ENCODE measurements around the gene KIAA1671. TPM values are rescaled to one million over a fixed set of nuclear protein-coding genes. Genes with fewer than 3 reads are reported as not detected.

The KIAA1671 gene
- total and polyA plus RNA-seq, 2 of the 4 experiments (the other 2 are of a cell fraction), result 0.02 TPM; not detected in 1

DNA sequence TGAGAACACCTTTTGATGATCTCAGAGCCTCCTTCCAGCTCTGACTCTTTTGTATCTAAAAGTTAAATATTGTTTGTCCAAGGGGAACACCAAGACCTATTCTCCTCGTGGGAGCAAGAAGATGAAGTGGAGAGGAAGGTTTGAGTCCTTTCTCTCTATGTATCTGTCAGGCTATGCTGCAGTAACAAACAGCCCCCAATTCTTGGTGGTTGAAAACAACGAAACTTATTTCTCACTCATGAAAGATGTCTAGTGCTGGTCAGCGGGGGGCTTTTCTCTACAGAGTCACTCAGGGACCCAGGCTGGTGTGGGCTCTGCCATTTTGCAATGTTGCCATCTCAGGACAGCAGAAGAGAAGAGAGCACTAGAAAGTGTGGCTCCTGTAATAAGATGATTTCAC is 260.7 kb downstream of the KIAA1671 start:
- H3K56ac ChIP-seq (ENCODE audit: extremely low read depth, insufficient read depth, low read length), result no peak overlapping the region
- ChIA-PET POLR2A (ENCODE audit: unreplicated experiment) (no interaction called here), CTCF (no interaction called here)
- H3K4me3 ChIP-seq (ENCODE audit: insufficient read depth, low read depth, low read length), result no peak overlapping the region
- H3K9me1 ChIP-seq (ENCODE audit: insufficient read depth, low read length), result no peaks in the 10 kb centered on the region
- in situ Hi-C loops (cut with MboI; ENCODE audit: low sequenced_read_pairs) (no loop called here), dilution Hi-C loops (cut with HindIII; ENCODE audit: low sequenced_read_pairs, unreplicated experiment) (no loop called here), intact Hi-C loops (cut with micrococcal nuclease) (no loop called here)
- no peak overlapping the region for H3K18ac ChIP-seq (ENCODE audit: low read depth, low read length)
- no peak overlapping the region for H4K91ac ChIP-seq (ENCODE audit: insufficient read depth, low read depth, low read length)
- no peak overlapping the region for H4K8ac ChIP-seq (ENCODE audit: low read depth in 2 of 2, low read length in 2 of 2)
- H3K4me2 ChIP-seq (ENCODE audit: low read depth, low read length), result no peak overlapping the region
- no peak overlapping the region for H2BK20ac ChIP-seq (ENCODE audit: low read depth, low read length)
- no peaks in the 10 kb centered on the region for H4K20me1 ChIP-seq (ENCODE audit: insufficient read depth, low read length)
- BruUV-seq (replicated peaks), result no TSS peak
- WGBS, 2 experiments (ENCODE audit: extremely low coverage in 2 of 2, insufficient read length in 1 of 2), result no CpG with 5 or more reads among the region's 3 CpGs
- H2AK5ac ChIP-seq (ENCODE audit: low read depth, low read length), result no peak overlapping the region
- no peak overlapping the region for H3K9ac ChIP-seq (ENCODE audit: low read depth, low read length)
- no peaks in the 10 kb centered on the region for H3K79me1 ChIP-seq (ENCODE audit: low read depth in 1 of 2, low read length in 2 of 2)
- no peak overlapping the region for H2BK5ac ChIP-seq (ENCODE audit: low read depth, low read length, poor library complexity, severe bottlenecking)
- ATAC-seq (ENCODE audit: low read depth) (no peak), DNase-seq (no peak)
- no peak overlapping the region for H2BK120ac ChIP-seq (ENCODE audit: low read depth, low read length)
- H2BK15ac ChIP-seq (ENCODE audit: low read depth, low read length), result no peak overlapping the region
- no peaks in the 10 kb centered on the region for H3K27me3 ChIP-seq (ENCODE audit: control insufficient read depth, insufficient read depth, low read length)
- no peak overlapping the region for H3K23ac ChIP-seq (ENCODE audit: low read depth, low read length)
- no peak overlapping the region for H3K4ac ChIP-seq (ENCODE audit: low read depth, low read length)
- no peak overlapping the region for H3K14ac ChIP-seq (replicated peaks; ENCODE audit: low read depth, low read length)
- no peaks in the 10 kb centered on the region for H3K4me1 ChIP-seq (ENCODE audit: control insufficient read depth, insufficient read depth, low read length)
- no peak overlapping the region for H2AFZ ChIP-seq (replicated peaks; ENCODE audit: low read length, poor library complexity)
- H3K9me3 ChIP-seq (ENCODE audit: control insufficient read depth, insufficient read depth, low read length), result no peaks in the 10 kb centered on the region
- H3K27ac ChIP-seq (ENCODE audit: insufficient read depth, low read length), result no peak overlapping the region
- TF ChIP-seq RFX5 (IDR thresholded peaks at IDR 0.05; ENCODE audit: low read depth, low read length) (no peak), RAD21 (IDR thresholded peaks at IDR 0.05; ENCODE audit: low read length) (no peak), MAZ (IDR thresholded peaks at IDR 0.05; ENCODE audit: borderline replicate concordance, low read depth, low read length) (no peak), BHLHE40 (IDR thresholded peaks at IDR 0.05; ENCODE audit: low read depth, low read length) (no peak), MAFK (IDR thresholded peaks at IDR 0.05; ENCODE audit: low read depth, low read length) (no peak), POLR2A (IDR thresholded peaks at IDR 0.05; ENCODE audit: low read depth, low read length) (no peak), SMC3 (IDR thresholded peaks at IDR 0.05; ENCODE audit: low read depth, low read length) (no peak), CEBPB (IDR thresholded peaks at IDR 0.05; ENCODE audit: low read depth, low read length) (no peak), NFE2L2 (IDR thresholded peaks at IDR 0.05; ENCODE audit: low read depth, low read length) (no peak)
- TF ChIP-seq, protein P1, sequence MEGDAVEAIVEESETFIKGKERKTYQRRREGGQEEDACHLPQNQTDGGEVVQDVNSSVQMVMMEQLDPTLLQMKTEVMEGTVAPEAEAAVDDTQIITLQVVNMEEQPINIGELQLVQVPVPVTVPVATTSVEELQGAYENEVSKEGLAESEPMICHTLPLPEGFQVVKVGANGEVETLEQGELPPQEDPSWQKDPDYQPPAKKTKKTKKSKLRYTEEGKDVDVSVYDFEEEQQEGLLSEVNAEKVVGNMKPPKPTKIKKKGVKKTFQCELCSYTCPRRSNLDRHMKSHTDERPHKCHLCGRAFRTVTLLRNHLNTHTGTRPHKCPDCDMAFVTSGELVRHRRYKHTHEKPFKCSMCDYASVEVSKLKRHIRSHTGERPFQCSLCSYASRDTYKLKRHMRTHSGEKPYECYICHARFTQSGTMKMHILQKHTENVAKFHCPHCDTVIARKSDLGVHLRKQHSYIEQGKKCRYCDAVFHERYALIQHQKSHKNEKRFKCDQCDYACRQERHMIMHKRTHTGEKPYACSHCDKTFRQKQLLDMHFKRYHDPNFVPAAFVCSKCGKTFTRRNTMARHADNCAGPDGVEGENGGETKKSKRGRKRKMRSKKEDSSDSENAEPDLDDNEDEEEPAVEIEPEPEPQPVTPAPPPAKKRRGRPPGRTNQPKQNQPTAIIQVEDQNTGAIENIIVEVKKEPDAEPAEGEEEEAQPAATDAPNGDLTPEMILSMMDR (conservative IDR thresholded peaks at IDR 0.05; ENCODE audit: low read depth, low read length), result no peak
- no peak overlapping the region for H2AK9ac ChIP-seq (replicated peaks; ENCODE audit: low read depth, low read length, poor library complexity)
- H3K36me3 ChIP-seq (ENCODE audit: control insufficient read depth, insufficient read depth, low read length), result no peaks in the 10 kb centered on the region
- no peak overlapping the region for H4K5ac ChIP-seq (ENCODE audit: low read depth, low read length)
